Neuron (in vitro differentiated cells): ENCODE results near the gene COL12A1.

Experiments
- H2AFZ ChIP-seq: one replicate; pipeline ENCODE4 v1.6.1; 2013; ENCODE audit warnings: low read depth, mild to moderate bottlenecking, inconsistent platforms, low read length, moderate library complexity
- H3K27me3 ChIP-seq: one replicate; pipeline ENCODE4 v1.6.1; 2013; ENCODE audit warnings: low read length; ENCODE audit not compliant: insufficient read depth
- H3K36me3 ChIP-seq: one replicate; pipeline ENCODE4 v1.6.1; 2013; ENCODE audit warnings: low read length; ENCODE audit not compliant: insufficient read depth
- H3K4me1 ChIP-seq: one replicate; pipeline ENCODE4 v1.6.1; 2013; ENCODE audit warnings: low read length; ENCODE audit not compliant: insufficient read depth
- H3K4me3 ChIP-seq: 2 replicates; pipeline ENCODE4 v1.5.1; 2013; ENCODE audit warnings: mild to moderate bottlenecking, low read length, moderate library complexity
- H3K9me3 ChIP-seq: one replicate; pipeline ENCODE4 v1.6.1; 2013; ENCODE audit warnings: low read length

COL12A1 gene

GRCh38 chr6:75142721-75143120 is 63.1 kb downstream of the COL12A1 start:
- H3K36me3 ChIP-seq = no peaks in the 10 kb centered on the region
- peaks cover 6% of the 10 kb centered on the region for H3K27me3 ChIP-seq
- no peaks in the 10 kb centered on the region for H3K9me3 ChIP-seq
- no peak overlapping the region for H2AFZ ChIP-seq
- H3K4me3 ChIP-seq = no peak overlapping the region
- H3K4me1 ChIP-seq = peaks cover 10% of the 10 kb centered on the region

DNA sequence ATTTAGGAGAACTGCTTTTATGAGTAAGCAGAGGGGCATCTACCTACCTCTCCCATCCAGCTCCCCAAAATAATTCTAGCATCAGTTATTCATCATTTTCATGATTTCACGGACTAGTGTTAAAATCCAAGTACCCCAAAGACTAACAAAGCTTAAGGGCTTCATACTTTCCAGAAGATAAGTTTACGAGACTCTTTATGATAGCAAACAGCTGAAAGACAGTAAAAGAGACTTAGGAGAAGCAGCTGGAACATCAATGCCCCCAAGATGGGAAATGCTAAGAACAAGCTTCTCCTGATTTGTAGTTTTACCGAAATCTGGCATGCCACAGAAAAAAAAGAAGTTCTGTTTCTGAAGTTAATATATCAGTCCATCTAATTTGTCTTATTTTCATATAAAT is 70.0 kb downstream of the COL12A1 start:
- H3K36me3 ChIP-seq = no peaks in the 10 kb centered on the region

DNA sequence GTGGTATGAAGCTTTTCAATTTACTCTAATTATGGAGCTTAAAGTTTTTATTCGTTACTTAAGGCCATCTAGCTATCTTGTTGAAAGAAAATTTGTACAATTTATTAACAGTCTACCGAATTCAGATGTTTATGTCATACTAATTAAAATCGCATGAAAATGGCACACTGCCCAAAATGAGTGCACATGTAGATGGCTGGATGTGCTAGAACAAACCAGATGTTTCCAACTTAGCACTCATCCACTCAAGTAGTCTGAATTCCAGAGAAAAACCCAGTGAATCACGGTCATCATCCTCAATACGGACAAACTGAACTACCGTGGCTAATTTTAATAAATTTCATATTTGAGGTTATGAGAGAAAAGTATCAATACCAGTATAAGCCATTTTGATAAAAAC is 70.4 kb downstream of the COL12A1 start:
- no peaks in the 10 kb centered on the region for H3K4me1 ChIP-seq
- no peaks in the 10 kb centered on the region for H3K36me3 ChIP-seq
- H3K9me3 ChIP-seq = no peaks in the 10 kb centered on the region
- no peak overlapping the region for H2AFZ ChIP-seq
- H3K4me3 ChIP-seq = no peak overlapping the region
- H3K27me3 ChIP-seq = no peaks in the 10 kb centered on the region

More for the DNA sequence above, 70.0 kb downstream of the COL12A1 start:
- Histone ChIP-seq H3K4me3 (no peak overlapping the region), H3K27me3 (no peaks in the 10 kb centered on the region), H2AFZ (no peak overlapping the region), H3K4me1 (no peaks in the 10 kb centered on the region), H3K9me3 (no peaks in the 10 kb centered on the region)

GRCh38 chr6:75130784-75131183 is 75.1 kb downstream of the COL12A1 start:
- H3K27me3 ChIP-seq = no peaks in the 10 kb centered on the region
- no peaks in the 10 kb centered on the region for H3K9me3 ChIP-seq
- no peak overlapping the region for H3K4me3 ChIP-seq
- no peaks in the 10 kb centered on the region for H3K4me1 ChIP-seq
- no peak overlapping the region for H2AFZ ChIP-seq
- H3K36me3 ChIP-seq = no peaks in the 10 kb centered on the region

- Histone ChIP-seq H3K4me1 (no peaks in the 10 kb centered on the region), H3K4me3 (no peak overlapping the region), H3K9me3 (no peaks in the 10 kb centered on the region), H3K27me3 (no peaks in the 10 kb centered on the region), H3K36me3 (no peaks in the 10 kb centered on the region), H2AFZ (no peak overlapping the region)
These were observed 76.8 kb downstream of the COL12A1 start for GRCh38 chr6:75128878-75129570.

DNA sequence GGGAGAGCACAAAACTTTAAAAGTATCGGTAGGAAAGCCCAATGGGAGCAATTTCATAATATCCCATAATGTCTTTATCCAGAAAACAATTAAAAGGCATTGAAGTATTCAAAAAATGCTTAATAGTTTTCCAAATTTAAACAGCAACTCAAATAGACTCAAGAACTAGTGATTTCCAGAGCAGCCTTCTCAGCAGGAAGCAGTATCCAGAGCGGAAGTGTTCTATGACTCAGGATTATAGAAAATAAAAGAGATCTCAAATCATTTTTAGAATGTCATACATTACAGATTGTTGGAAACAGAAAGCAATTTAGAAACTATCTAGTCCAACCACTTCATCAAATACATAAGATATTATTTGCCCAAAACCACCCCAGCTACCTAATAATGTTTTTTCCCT is 79.3 kb downstream of the COL12A1 start:
- Histone ChIP-seq H3K4me3 (no peak overlapping the region), H3K27me3 (no peaks in the 10 kb centered on the region), H3K9me3 (no peaks in the 10 kb centered on the region), H2AFZ (no peak overlapping the region), H3K4me1 (no peaks in the 10 kb centered on the region), H3K36me3 (no peaks in the 10 kb centered on the region)

DNA sequence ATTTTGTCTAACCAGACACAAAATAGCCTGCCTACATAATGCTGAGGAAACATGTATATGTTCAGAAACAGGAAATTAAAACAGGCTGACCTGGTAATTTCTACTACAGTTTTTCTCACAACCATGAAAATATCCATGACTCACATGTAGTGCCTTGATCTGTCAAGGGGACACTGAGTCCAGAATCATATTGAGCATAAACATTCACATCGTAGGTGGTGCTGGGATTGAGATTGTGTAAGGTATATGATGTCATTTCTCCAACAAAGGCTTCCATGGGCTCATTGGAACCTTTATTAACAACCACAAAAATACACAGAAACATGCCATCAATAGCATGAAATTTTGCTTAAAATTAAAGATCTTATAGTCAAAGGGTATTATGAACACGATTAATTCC is 80.9 kb downstream of the COL12A1 start:
- H2AFZ ChIP-seq = no peak overlapping the region
- H3K36me3 ChIP-seq = no peaks in the 10 kb centered on the region
- H3K4me3 ChIP-seq = no peak overlapping the region
- H3K4me1 ChIP-seq = no peaks in the 10 kb centered on the region
- H3K9me3 ChIP-seq = no peaks in the 10 kb centered on the region
- H3K27me3 ChIP-seq = no peaks in the 10 kb centered on the region

DNA sequence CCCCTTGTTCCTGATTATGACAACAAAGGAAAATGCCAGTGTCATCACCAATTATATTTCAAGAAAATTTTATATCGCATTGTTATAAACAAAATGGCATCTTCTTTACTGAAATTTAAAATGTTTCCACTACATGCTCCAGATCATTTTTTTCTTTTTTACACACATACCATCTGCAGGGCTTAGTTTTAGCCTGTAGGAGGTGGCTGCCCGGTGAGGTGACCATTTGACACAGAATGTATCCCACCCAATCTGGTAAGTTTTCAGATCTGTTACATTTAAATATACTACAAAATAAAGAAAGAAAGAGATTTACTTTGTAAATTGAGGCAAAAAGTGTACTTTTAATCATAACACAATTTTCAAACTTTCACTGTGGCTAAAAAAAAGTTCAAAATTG is 81.8 kb downstream of the COL12A1 start:
- no peaks in the 10 kb centered on the region for H3K36me3 ChIP-seq
- no peaks in the 10 kb centered on the region for H3K27me3 ChIP-seq
- H3K9me3 ChIP-seq = no peaks in the 10 kb centered on the region
- H3K4me3 ChIP-seq = no peak overlapping the region
- no peak overlapping the region for H2AFZ ChIP-seq
- H3K4me1 ChIP-seq = no peaks in the 10 kb centered on the region

- Histone ChIP-seq H3K36me3 (no peaks in the 10 kb centered on the region), H3K27me3 (no peaks in the 10 kb centered on the region), H3K4me1 (peaks cover 4% of the 10 kb centered on the region), H3K4me3 (no peak overlapping the region), H3K9me3 (no peaks in the 10 kb centered on the region), H2AFZ (no peak overlapping the region)
These were observed 86.8 kb downstream of the COL12A1 start for GRCh38 chr6:75118925-75119515.

- Histone ChIP-seq H3K9me3 (no peaks in the 10 kb centered on the region), H3K4me3 (no peak overlapping the region), H3K27me3 (no peaks in the 10 kb centered on the region), H3K4me1 (peaks cover 4% of the 10 kb centered on the region), H2AFZ (no peak overlapping the region), H3K36me3 (no peaks in the 10 kb centered on the region)
These were observed 88.2 kb downstream of the COL12A1 start for GRCh38 chr6:75117701-75118100.

DNA sequence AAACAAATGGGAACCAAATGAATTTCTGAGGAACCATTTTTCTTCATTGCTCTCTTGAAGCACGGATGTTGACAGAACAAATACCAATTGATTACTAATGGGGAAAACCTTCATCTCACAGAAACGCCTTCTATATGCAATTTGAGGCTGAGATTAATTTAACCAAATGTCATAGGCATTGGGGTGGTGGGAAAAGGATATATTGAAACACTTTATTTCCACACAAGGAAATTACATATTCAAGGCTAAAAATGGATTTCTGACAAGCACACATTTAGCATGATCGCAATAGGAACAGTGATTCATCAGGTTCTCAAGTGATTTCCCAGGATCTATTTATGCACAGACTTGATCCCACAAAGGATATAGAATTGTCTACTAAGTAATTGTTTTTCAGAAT is 88.9 kb downstream of the COL12A1 start:
- Histone ChIP-seq H3K27me3 (no peaks in the 10 kb centered on the region), H3K9me3 (no peaks in the 10 kb centered on the region), H3K4me1 (peaks cover 4% of the 10 kb centered on the region), H3K36me3 (no peaks in the 10 kb centered on the region), H2AFZ (no peak overlapping the region), H3K4me3 (no peak overlapping the region)

GRCh38 chr6:75115481-75115880 is 90.4 kb downstream of the COL12A1 start:
- Histone ChIP-seq H3K4me1 (peaks cover 7% of the 10 kb centered on the region), H3K36me3 (no peaks in the 10 kb centered on the region), H3K9me3 (no peaks in the 10 kb centered on the region), H2AFZ (peak overlapping the region; percentile 47), H3K4me3 (peak overlapping the region; percentile 20), H3K27me3 (no peaks in the 10 kb centered on the region)

GRCh38 chr6:75114806-75115205 is 91.0 kb downstream of the COL12A1 start:
- Histone ChIP-seq H2AFZ (no peak overlapping the region), H3K36me3 (no peaks in the 10 kb centered on the region), H3K27me3 (no peaks in the 10 kb centered on the region), H3K4me3 (no peak overlapping the region), H3K9me3 (no peaks in the 10 kb centered on the region), H3K4me1 (peaks cover 11% of the 10 kb centered on the region)

- H3K9me3 ChIP-seq = no peaks in the 10 kb centered on the region
- H3K27me3 ChIP-seq = no peaks in the 10 kb centered on the region
These were observed 91.7 kb downstream of the COL12A1 start for GRCh38 chr6:75114195-75114594.

More at GRCh38 chr6:75114195-75114594, 91.7 kb downstream of the COL12A1 start:
- no peak overlapping the region for H2AFZ ChIP-seq
- no peak overlapping the region for H3K4me3 ChIP-seq
- H3K36me3 ChIP-seq = no peaks in the 10 kb centered on the region
- H3K4me1 ChIP-seq = peaks cover 11% of the 10 kb centered on the region
